IMR-90 (cell line): Measurements from ENCODE around the gene ADAMTS16. TPM values are rescaled to one million over a fixed set of nuclear protein-coding genes. Genes with fewer than 3 reads are reported as not detected.

Experiments used
- ATAC-seq: fragments of 200-7000 bp; cut with Tn5 transposase; 2 replicates; pipeline ENCODE4 v1.9.1; 2020; ENCODE audit warnings: low read depth, mild to moderate bottlenecking, moderate library complexity
- BruUV-seq: library from RNA; stranded (reverse); fragments of 400-500 nt; replicated peaks from 2 replicates; lab custom pipeline; 2021; lab: Mats Ljungman, UMichigan
- CTCF ChIA-PET: fragments of 300-600 bp; formaldehyde crosslinking; extraction: SDS; loops from one replicate; lab custom pipeline; 2021; ENCODE audit warnings: antibody characterized with exemption; lab: Yijun Ruan, JAX
- POLR2A ChIA-PET: fragments of 300-600 bp; sonication (Branson Sonifier 250); formaldehyde crosslinking; loops from one replicate; lab custom pipeline; 2022; ENCODE audit warnings: antibody characterized with exemption; ENCODE audit not compliant: unreplicated experiment; lab: Charles Lee
- DNase-seq: peaks from one replicate; pipeline ENCODE4 v3.0.0; 2013
- H2AFZ ChIP-seq: replicated peaks from 2 replicates; pipeline ENCODE3; 2013; ENCODE audit warnings: low read length, mild to moderate bottlenecking; ENCODE audit not compliant: poor library complexity
- H2AK5ac ChIP-seq: 2 replicates; pipeline ENCODE4 v1.6.1; 2013; ENCODE audit warnings: low read depth, low read length, inconsistent platforms
- H2AK9ac ChIP-seq: replicated peaks from 2 replicates; pipeline ENCODE3; 2013; ENCODE audit warnings: mild to moderate bottlenecking, low read depth, low read length, moderate library complexity; ENCODE audit not compliant: poor library complexity
- H2BK120ac ChIP-seq: 2 replicates; pipeline ENCODE4 v1.6.1; 2013; ENCODE audit warnings: low read depth, low read length, inconsistent platforms
- H2BK15ac ChIP-seq: 3 replicates; pipeline ENCODE4 v1.6.1; 2013; ENCODE audit warnings: low read depth, low read length, inconsistent platforms
- H2BK20ac ChIP-seq: 2 replicates; pipeline ENCODE4 v1.6.1; 2013; ENCODE audit warnings: low read depth, mild to moderate bottlenecking, inconsistent platforms, low read length, moderate library complexity
- H2BK5ac ChIP-seq: 2 replicates; pipeline ENCODE4 v1.6.1; 2013; ENCODE audit warnings: mild to moderate bottlenecking, low read depth, low read length, inconsistent platforms; ENCODE audit not compliant: poor library complexity, severe bottlenecking
- H3K14ac ChIP-seq: replicated peaks from 2 replicates; pipeline ENCODE4 v1.6.1; 2013; ENCODE audit warnings: low read depth, low read length, inconsistent platforms
- H3K18ac ChIP-seq: 2 replicates; pipeline ENCODE4 v1.6.1; 2013; ENCODE audit warnings: low read depth, low read length, control low read depth
- H3K23ac ChIP-seq: 2 replicates; pipeline ENCODE4 v1.6.1; 2013; ENCODE audit warnings: low read depth, low read length, inconsistent platforms
- H3K27ac ChIP-seq: 2 replicates; pipeline ENCODE4 v1.5.1; 2013; ENCODE audit warnings: mild to moderate bottlenecking, control low read depth, low read length; ENCODE audit not compliant: insufficient read depth
- H3K27me3 ChIP-seq: 2 replicates; pipeline ENCODE4 v1.6.1; 2013; ENCODE audit warnings: low read length; ENCODE audit not compliant: control insufficient read depth, insufficient read depth
- H3K36me3 ChIP-seq: 2 replicates; pipeline ENCODE4 v1.6.1; 2013; ENCODE audit warnings: low read length, mixed read lengths; ENCODE audit not compliant: control insufficient read depth, insufficient read depth
- H3K4ac ChIP-seq: 2 replicates; pipeline ENCODE4 v1.6.1; 2013; ENCODE audit warnings: low read depth, low read length, inconsistent platforms
- H3K4me1 ChIP-seq: 2 replicates; pipeline ENCODE4 v1.6.1; 2013; ENCODE audit warnings: low read length, mixed read lengths; ENCODE audit not compliant: control insufficient read depth, insufficient read depth
- H3K4me2 ChIP-seq: 2 replicates; pipeline ENCODE4 v1.6.1; 2013; ENCODE audit warnings: low read depth, mild to moderate bottlenecking, control low read depth, low read length, moderate library complexity
- H3K4me3 ChIP-seq: 2 replicates; pipeline ENCODE4 v1.5.1; 2013; ENCODE audit warnings: low read depth, mild to moderate bottlenecking, control low read depth, low read length, moderate library complexity; ENCODE audit not compliant: insufficient read depth
- H3K56ac ChIP-seq: 2 replicates; pipeline ENCODE4 v1.6.1; 2013; ENCODE audit warnings: low read length, inconsistent platforms; ENCODE audit not compliant: insufficient read depth; ENCODE audit errors: extremely low read depth
- H3K79me1 ChIP-seq, 2 experiments: 2 replicates each; pipeline ENCODE4 v1.6.1; 2013; ENCODE audit warnings: low read length in 2 of 2, inconsistent platforms in 1 of 2, low read depth in 1 of 2
- H3K9ac ChIP-seq: 2 replicates; pipeline ENCODE4 v1.6.1; 2013; ENCODE audit warnings: low read depth, low read length, control low read depth
- H3K9me1 ChIP-seq: 2 replicates; pipeline ENCODE4 v1.6.1; 2013; ENCODE audit warnings: low read length, inconsistent platforms; ENCODE audit not compliant: insufficient read depth
- H3K9me3 ChIP-seq: 2 replicates; pipeline ENCODE4 v1.6.1; 2013; ENCODE audit warnings: low read length; ENCODE audit not compliant: control insufficient read depth, insufficient read depth
- H4K20me1 ChIP-seq: 2 replicates; pipeline ENCODE4 v1.6.1; 2013; ENCODE audit warnings: low read length, inconsistent platforms; ENCODE audit not compliant: insufficient read depth
- H4K5ac ChIP-seq: 2 replicates; pipeline ENCODE4 v1.6.1; 2013; ENCODE audit warnings: mild to moderate bottlenecking, low read depth, low read length, control low read depth
- H4K8ac ChIP-seq, 2 experiments: 2 replicates each; pipeline ENCODE4 v1.6.1; 2013; ENCODE audit warnings: low read depth in 2 of 2, low read length in 2 of 2, control low read depth in 1 of 2, inconsistent platforms in 1 of 2
- H4K91ac ChIP-seq: 2 replicates; pipeline ENCODE4 v1.6.1; 2013; ENCODE audit warnings: low read depth, low read length, inconsistent platforms; ENCODE audit not compliant: insufficient read depth
- BHLHE40 ChIP-seq: fragments of 150-350 bp; IDR thresholded peaks from 2 replicates; pipeline ENCODE4 v1.6.1; 2016; ENCODE audit warnings: mild to moderate bottlenecking, low read depth, low read length
- CEBPB ChIP-seq: IDR thresholded peaks from 2 replicates; pipeline ENCODE4 v1.6.1; 2012; ENCODE audit warnings: low read depth, low read length, improper control_type of control experiment
- CHD1 ChIP-seq: IDR thresholded peaks from 2 replicates; pipeline ENCODE4 v1.6.1; 2012; ENCODE audit warnings: low read depth, low read length, improper control_type of control experiment
- ELK1 ChIP-seq: fragments of 150-350 bp; IDR thresholded peaks from 2 replicates; pipeline ENCODE4 v1.6.1; 2016; ENCODE audit warnings: low read depth, mild to moderate bottlenecking, low read length, moderate library complexity, borderline replicate concordance
- FOS ChIP-seq: fragments of 150-350 bp; IDR thresholded peaks from 2 replicates; pipeline ENCODE4 v1.6.1; 2016; ENCODE audit warnings: low read depth, low read length
- MAFK ChIP-seq: IDR thresholded peaks from 2 replicates; pipeline ENCODE4 v1.6.1; 2012; ENCODE audit warnings: low read depth, low read length, improper control_type of control experiment
- MAZ ChIP-seq: IDR thresholded peaks from 2 replicates; pipeline ENCODE4 v1.6.1; 2012; ENCODE audit warnings: low read depth, mild to moderate bottlenecking, low read length, improper control_type of control experiment, moderate library complexity, borderline replicate concordance
- MXI1 ChIP-seq: IDR thresholded peaks from 2 replicates; pipeline ENCODE4 v1.6.1; 2012; ENCODE audit warnings: low read depth, mild to moderate bottlenecking, low read length, moderate library complexity, borderline replicate concordance
- NFE2L2 ChIP-seq: fragments of 150-350 bp; IDR thresholded peaks from 2 replicates; pipeline ENCODE4 v1.6.1; 2016; ENCODE audit warnings: low read depth, mild to moderate bottlenecking, low read length
- POLR2A ChIP-seq: IDR thresholded peaks from 2 replicates; pipeline ENCODE4 v1.6.1; 2012; ENCODE audit warnings: mild to moderate bottlenecking, low read depth, low read length
- RAD21 ChIP-seq: IDR thresholded peaks from 2 replicates; pipeline ENCODE4 v1.6.1; 2012; ENCODE audit warnings: low read length, improper control_type of control experiment
- SMC3 ChIP-seq: fragments of 150-350 bp; IDR thresholded peaks from 2 replicates; pipeline ENCODE4 v1.6.1; 2016; ENCODE audit warnings: low read depth, mild to moderate bottlenecking, antibody characterized with exemption, low read length, moderate library complexity
- WGBS, 2 experiments: methylation state at CpG; one replicate each; pipeline versions ENCODE4 v1.1.5 to v1.1.7; 2013; ENCODE audit warnings: missing lambda C conversion rate in 2 of 2; ENCODE audit not compliant: insufficient read length in 1 of 2; ENCODE audit errors: extremely low coverage in 2 of 2; 5-methylcytosine and 5-hydroxymethylcytosine counted together
- dilution Hi-C: fragments of 300-500 bp; cut with HindIII; formaldehyde crosslinking; loops from one replicate; pipeline ENCODE4 v1.14.3; 2018; ENCODE audit warnings: low sequenced_read_pairs; ENCODE audit not compliant: unreplicated experiment
- in situ Hi-C: fragments of 300-500 bp; cut with MboI; formaldehyde crosslinking; loops from 3 replicates; pipeline ENCODE4 v1.14.3; 2019; ENCODE audit warnings: low sequenced_read_pairs, inconsistent platforms, mixed read lengths
- intact Hi-C: fragments of 100-400 bp; cut with micrococcal nuclease; formaldehyde crosslinking; loops from 2 replicates; pipeline ENCODE4 v1.10.0; 2022
- polyA plus RNA-seq, 3 experiments: library from polyadenylated mRNA; depleted of rRNA; stranded (reverse); fragments of >200 nt; gene quantifications; 2 replicates each; pipeline ENCODE4 v1.2.3, GENCODE V29; 2012; ENCODE audit warnings: low replicate concordance in 1 of 3
- total RNA-seq: library from RNA; depleted of rRNA; stranded (reverse); fragments of >200 nt; gene quantifications from 2 replicates; pipeline ENCODE4 v1.2.3, GENCODE V29; 2012
- TF ChIP-seq, protein P1 (sequence below): fragments of 150-350 bp; IDR thresholded peaks from 2 replicates; pipeline ENCODE4 v1.6.1; 2017; ENCODE audit warnings: mild to moderate bottlenecking, antibody characterized with exemption, low read length, low read depth
- TF ChIP-seq, protein P2 (sequence below): conservative IDR thresholded peaks from 2 replicates; pipeline ENCODE4 v1.5.1; 2012; ENCODE audit warnings: mild to moderate bottlenecking, low read depth, low read length, improper control_type of control experiment

The ADAMTS16 gene
- total and polyA plus RNA-seq, 2 of the 4 experiments (the other 2 are of a cell fraction): 0.09 to 0.18 TPM

DNA sequence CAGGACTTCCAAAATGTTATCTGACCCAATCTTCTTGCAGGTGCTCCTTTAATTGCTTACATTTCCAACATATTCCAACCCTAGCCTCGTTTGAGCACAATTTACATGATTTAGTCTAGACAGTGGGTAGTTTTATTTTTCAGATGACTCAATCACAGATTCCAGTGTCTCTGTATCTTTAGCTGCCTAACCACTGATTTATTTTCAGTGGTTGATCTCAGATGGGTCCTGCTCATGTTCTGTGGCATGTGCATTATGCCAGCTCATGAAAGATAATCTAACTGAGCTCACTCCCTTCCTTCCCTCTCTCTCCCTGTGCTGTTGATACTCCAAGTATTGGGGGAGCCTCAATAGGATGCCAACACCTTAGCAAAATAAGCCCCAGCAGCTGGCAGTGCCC lies 176.2 kb downstream of the ADAMTS16 start:
- CTCF ChIA-PET: no interaction called here
- H4K20me1 ChIP-seq: no peaks in the 10 kb centered on the region
- no peaks in the 10 kb centered on the region for H3K4me1 ChIP-seq
- H4K5ac ChIP-seq: no peak overlapping the region
- H2AK9ac ChIP-seq: no peak overlapping the region
- no peak overlapping the region for H4K91ac ChIP-seq
- H2BK5ac ChIP-seq: no peak overlapping the region
- H3K4me2 ChIP-seq: no peak overlapping the region
- no peak overlapping the region for H3K27ac ChIP-seq
- no peak overlapping the region for H3K4me3 ChIP-seq
- intact Hi-C loops: no loop called here
- no peak overlapping the region for H4K8ac ChIP-seq
- no peak for ATAC-seq
- no peak overlapping the region for H2AK5ac ChIP-seq
- no peak for DNase-seq
- in situ Hi-C loops: no loop called here
- POLR2A ChIA-PET: no interaction called here
- no peak overlapping the region for H3K23ac ChIP-seq
- TF ChIP-seq MAZ: no peak
- TF ChIP-seq, protein P1, sequence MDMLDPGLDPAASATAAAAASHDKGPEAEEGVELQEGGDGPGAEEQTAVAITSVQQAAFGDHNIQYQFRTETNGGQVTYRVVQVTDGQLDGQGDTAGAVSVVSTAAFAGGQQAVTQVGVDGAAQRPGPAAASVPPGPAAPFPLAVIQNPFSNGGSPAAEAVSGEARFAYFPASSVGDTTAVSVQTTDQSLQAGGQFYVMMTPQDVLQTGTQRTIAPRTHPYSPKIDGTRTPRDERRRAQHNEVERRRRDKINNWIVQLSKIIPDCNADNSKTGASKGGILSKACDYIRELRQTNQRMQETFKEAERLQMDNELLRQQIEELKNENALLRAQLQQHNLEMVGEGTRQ: no peak
- no peak for TF ChIP-seq POLR2A
- no peak for TF ChIP-seq BHLHE40
- no peak for TF ChIP-seq ELK1
- TF ChIP-seq CEBPB: no peak
- no peak for TF ChIP-seq NFE2L2
- TF ChIP-seq, protein P2, sequence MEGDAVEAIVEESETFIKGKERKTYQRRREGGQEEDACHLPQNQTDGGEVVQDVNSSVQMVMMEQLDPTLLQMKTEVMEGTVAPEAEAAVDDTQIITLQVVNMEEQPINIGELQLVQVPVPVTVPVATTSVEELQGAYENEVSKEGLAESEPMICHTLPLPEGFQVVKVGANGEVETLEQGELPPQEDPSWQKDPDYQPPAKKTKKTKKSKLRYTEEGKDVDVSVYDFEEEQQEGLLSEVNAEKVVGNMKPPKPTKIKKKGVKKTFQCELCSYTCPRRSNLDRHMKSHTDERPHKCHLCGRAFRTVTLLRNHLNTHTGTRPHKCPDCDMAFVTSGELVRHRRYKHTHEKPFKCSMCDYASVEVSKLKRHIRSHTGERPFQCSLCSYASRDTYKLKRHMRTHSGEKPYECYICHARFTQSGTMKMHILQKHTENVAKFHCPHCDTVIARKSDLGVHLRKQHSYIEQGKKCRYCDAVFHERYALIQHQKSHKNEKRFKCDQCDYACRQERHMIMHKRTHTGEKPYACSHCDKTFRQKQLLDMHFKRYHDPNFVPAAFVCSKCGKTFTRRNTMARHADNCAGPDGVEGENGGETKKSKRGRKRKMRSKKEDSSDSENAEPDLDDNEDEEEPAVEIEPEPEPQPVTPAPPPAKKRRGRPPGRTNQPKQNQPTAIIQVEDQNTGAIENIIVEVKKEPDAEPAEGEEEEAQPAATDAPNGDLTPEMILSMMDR: no peak
- TF ChIP-seq CHD1: no peak
- no peak for TF ChIP-seq MAFK
- no peak for TF ChIP-seq SMC3
- TF ChIP-seq RAD21: no peak
- no peak for TF ChIP-seq MXI1
- TF ChIP-seq FOS: no peak
- H2AFZ ChIP-seq: no peak overlapping the region
- WGBS, 2 experiments: no CpG with 5 or more reads among the region's 1 CpG
- no peak overlapping the region for H3K4ac ChIP-seq
- no peaks in the 10 kb centered on the region for H3K36me3 ChIP-seq
- dilution Hi-C loops: no loop called here
- H3K56ac ChIP-seq: no peak overlapping the region
- no TSS peak for BruUV-seq
- H2BK120ac ChIP-seq: no peak overlapping the region
- H3K27me3 ChIP-seq: no peaks in the 10 kb centered on the region
- H3K18ac ChIP-seq: no peak overlapping the region
- no peak overlapping the region for H2BK15ac ChIP-seq
- H3K9me3 ChIP-seq: peaks cover 22% of the 10 kb centered on the region
- no peak overlapping the region for H3K9ac ChIP-seq
- no peaks in the 10 kb centered on the region for H3K79me1 ChIP-seq
- H3K14ac ChIP-seq: no peak overlapping the region
- no peak overlapping the region for H2BK20ac ChIP-seq
- H3K9me1 ChIP-seq: no peaks in the 10 kb centered on the region
